ENCODE data around the gene CEBPB.
A peak's percentile ranks its signal among the peaks of the same experiment; 100 is the strongest.
"Not testable (repeated sequence)": the region's sequence is repeated elsewhere in the genome, so short reads cannot be mapped to it uniquely, and the experiment has no call there.

Gene CEBPB

GRCh38 chr20:50190251-50191064 lies at the start of gene CEBPB:
Gene CEBPB, plus strand, starts transcription at chr20:50190830. Its CDS starts 204 bp downstream, at chr20:50191034.
- peak; percentile 47 for DNase-seq (ENCODE audit: low read depth, low spot score)

GRCh38 chr20:50141018-50141675 lies 49.5 kb upstream of the CEBPB start:
- no peak for DNase-seq (ENCODE audit: low read depth, low spot score)

- DNase-seq (ENCODE audit: low read depth, low spot score) = no peak
Measured at GRCh38 chr20:50141811-50142561, 48.6 kb upstream of the CEBPB start.

- no peak for DNase-seq (ENCODE audit: low read depth, low spot score)
Measured at GRCh38 chr20:50142812-50143211, 47.8 kb upstream of the CEBPB start.

- DNase-seq (ENCODE audit: low read depth, low spot score) = peak; percentile 67
Measured at GRCh38 chr20:50144362-50144761, 46.3 kb upstream of the CEBPB start.

GRCh38 chr20:50145566-50145965 lies 45.1 kb upstream of the CEBPB start:
- DNase-seq (ENCODE audit: low read depth, low spot score) = no peak

GRCh38 chr20:50146214-50146613 lies 44.4 kb upstream of the CEBPB start:
- no peak for DNase-seq (ENCODE audit: low read depth, low spot score)

GRCh38 chr20:50146732-50147662 lies 43.6 kb upstream of the CEBPB start:
- DNase-seq (ENCODE audit: low read depth, low spot score) = no peak

GRCh38 chr20:50149481-50150254 lies 41.0 kb upstream of the CEBPB start:
- no peak for DNase-seq (ENCODE audit: low read depth, low spot score)

GRCh38 chr20:50151034-50151743 lies 39.4 kb upstream of the CEBPB start:
- no peak for DNase-seq (ENCODE audit: low read depth, low spot score)

- DNase-seq (ENCODE audit: low read depth, low spot score) = no peak
Measured at GRCh38 chr20:50152394-50153152, 38.1 kb upstream of the CEBPB start.

GRCh38 chr20:50153153-50153499 lies 37.5 kb upstream of the CEBPB start:
- DNase-seq (ENCODE audit: low read depth, low spot score) = no peak

GRCh38 chr20:50153500-50154377 lies 36.9 kb upstream of the CEBPB start, which contains the start of gene PEDS1:
Gene PEDS1, minus strand, starts transcription at chr20:50153723. Its CDS starts 86 bp downstream, at chr20:50153637.
- peak; percentile 67 for DNase-seq (ENCODE audit: low read depth, low spot score)

GRCh38 chr20:50161494-50161893 lies 29.1 kb upstream of the CEBPB start:
- not testable (repeated sequence) for DNase-seq (ENCODE audit: low read depth, low spot score)

GRCh38 chr20:50163570-50164317 lies 26.9 kb upstream of the CEBPB start:
- no peak for DNase-seq (ENCODE audit: low read depth, low spot score)

GRCh38 chr20:50165684-50166554 lies 24.7 kb upstream of the CEBPB start:
- DNase-seq (ENCODE audit: low read depth, low spot score) = peak; percentile 99

Measured in brain pericyte (primary cell).